HEK293 (cell line): ENCODE measurements around the gene TNS3.

ENCODE experiments used
- CTCF ChIP-seq: fragments of 450-650 bp; formaldehyde crosslinking; IDR thresholded peaks from 2 replicates; pipeline ENCODE4 v1.5.1; 2016; ENCODE audit warnings: missing biosample characterization, missing genetic modification characterization
- PATZ1 ChIP-seq: fragments of 450-650 bp; formaldehyde crosslinking; IDR thresholded peaks from 2 replicates; pipeline ENCODE4 v1.5.1; 2016; ENCODE audit warnings: missing biosample characterization, missing genetic modification characterization
- REST ChIP-seq: fragments of 450-650 bp; formaldehyde crosslinking; IDR thresholded peaks from 2 replicates; pipeline ENCODE4 v1.5.1; 2016; ENCODE audit warnings: missing biosample characterization, missing genetic modification characterization
- ZBTB11 ChIP-seq: fragments of 450-650 bp; formaldehyde crosslinking; conservative IDR thresholded peaks from 2 replicates; pipeline ENCODE4 v1.5.1; 2016; ENCODE audit warnings: low read depth, missing biosample characterization, missing genetic modification characterization
- ZBTB26 ChIP-seq: fragments of 450-650 bp; formaldehyde crosslinking; optimal IDR thresholded peaks from 2 replicates; pipeline ENCODE3; 2016; ENCODE audit warnings: missing biosample characterization, mild to moderate bottlenecking, missing genetic modification characterization
- ZNF274 ChIP-seq, 2 experiments: fragments of 200-500 bp in 1 of 2; fragments of 450-650 bp in 1 of 2; sonication (Bioruptor generic) in 1 of 2; formaldehyde crosslinking in 1 of 2; IDR thresholded peaks; 2 replicates each; pipeline versions ENCODE4 v1.5.1 to v1.6.1; 2014 to 2016; ENCODE audit warnings: borderline replicate concordance in 1 of 2, inconsistent platforms in 1 of 2, low read length in 1 of 2, missing biosample characterization in 1 of 2, missing genetic modification characterization in 1 of 2
- ZNF433 ChIP-seq: fragments of 450-650 bp; formaldehyde crosslinking; IDR thresholded peaks from 2 replicates; pipeline ENCODE4 v1.5.1; 2016; ENCODE audit warnings: missing biosample characterization, missing genetic modification characterization, low read depth
- ZNF660 ChIP-seq: fragments of 450-650 bp; IDR thresholded peaks from 2 replicates; pipeline ENCODE4 v1.5.1; 2018; ENCODE audit warnings: missing biosample characterization, mild to moderate bottlenecking, missing genetic modification characterization
- ZNF792 ChIP-seq: fragments of 450-650 bp; formaldehyde crosslinking; IDR thresholded peaks from 2 replicates; pipeline ENCODE4 v1.5.1; 2016; ENCODE audit warnings: missing biosample characterization, missing genetic modification characterization

GRCh38 chr7:47631711-47632110, 49.8 kb upstream of the TNS3 start:
- TF ChIP-seq ZBTB26 (tag by site-specific recombination): no peak
- no peak for TF ChIP-seq REST (tag by site-specific recombination)
- TF ChIP-seq ZNF274 (IDR thresholded peaks at IDR 0.05; ENCODE audit: low read length): no peak
- TF ChIP-seq ZNF274 (tag by site-specific recombination; IDR thresholded peaks at IDR 0.05; ENCODE audit: borderline replicate concordance): no peak
- no peak for TF ChIP-seq CTCF (tag by site-specific recombination)
- TF ChIP-seq ZBTB11 (tag by site-specific recombination): no peak
- no peak for TF ChIP-seq PATZ1
- no peak for TF ChIP-seq ZNF792 (tag by site-specific recombination)
- no peak for TF ChIP-seq ZNF433 (tag by site-specific recombination)
- no peak for TF ChIP-seq ZNF660 (tag by site-specific recombination)
